Measurements from ENCODE around the gene GATA5. TPM values are rescaled to one million over a fixed set of nuclear protein-coding genes. Genes with fewer than 3 reads are reported as not detected.

Gene GATA5
- total RNA-seq, 1 donor from 2014 or later: not detected

DNA sequence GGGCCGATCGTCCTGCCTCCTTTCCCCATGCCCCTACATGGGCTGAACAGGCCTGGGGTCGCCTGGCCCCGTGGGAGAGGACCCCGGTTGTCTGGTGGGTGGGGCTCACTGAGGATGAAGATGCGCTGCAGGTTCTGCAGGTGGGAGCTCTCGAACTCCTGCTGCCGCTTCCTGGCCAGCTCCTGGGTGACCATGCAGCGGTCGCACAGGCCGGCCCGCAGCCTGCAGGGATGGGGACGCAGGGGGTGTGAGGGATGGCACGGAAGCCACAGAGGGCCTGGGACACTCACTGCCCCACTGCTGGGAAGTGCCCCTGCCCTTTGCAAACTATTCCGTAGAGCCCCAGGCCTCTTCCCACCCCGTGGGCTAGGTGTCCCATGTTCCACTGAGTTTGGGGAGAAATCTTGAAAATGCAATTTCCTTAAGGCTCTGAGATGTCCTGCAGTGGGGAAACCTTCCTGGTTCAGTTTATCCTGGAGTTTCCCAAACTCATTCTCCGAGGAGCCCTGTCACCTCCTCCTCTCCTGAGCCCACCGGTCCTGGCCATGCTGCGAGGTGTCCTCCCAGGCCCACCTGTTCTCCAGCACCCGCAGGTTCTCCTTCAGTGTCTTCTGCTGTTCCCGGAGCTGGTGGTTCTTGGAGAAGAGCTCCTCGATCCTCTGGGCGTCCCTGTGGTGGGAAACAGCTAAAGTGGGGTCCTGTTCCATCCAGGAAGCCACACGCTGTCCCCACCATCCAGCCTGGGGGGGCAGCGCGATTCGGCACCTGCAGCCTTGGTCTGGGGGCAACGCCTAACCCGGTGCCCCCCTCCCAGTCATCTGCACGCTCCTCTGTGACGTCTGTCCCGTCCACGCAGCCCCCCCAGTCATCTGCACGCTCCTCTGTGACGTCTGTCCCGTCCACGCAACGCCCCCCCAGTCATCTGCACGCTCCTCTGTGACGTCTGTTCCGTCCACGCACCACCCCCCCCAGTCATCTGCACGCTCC lies 58.9 kb downstream of the GATA5 start:
- Histone ChIP-seq H3K36me3 (no peaks in the 10 kb centered on the region), H3K4me3 (no peak overlapping the region), H3K4me1 (no peaks in the 10 kb centered on the region), H3K9me3 (no peaks in the 10 kb centered on the region), H3K27me3 (no peaks in the 10 kb centered on the region), H3K27ac (no peak overlapping the region)
- TF ChIP-seq, protein P1, sequence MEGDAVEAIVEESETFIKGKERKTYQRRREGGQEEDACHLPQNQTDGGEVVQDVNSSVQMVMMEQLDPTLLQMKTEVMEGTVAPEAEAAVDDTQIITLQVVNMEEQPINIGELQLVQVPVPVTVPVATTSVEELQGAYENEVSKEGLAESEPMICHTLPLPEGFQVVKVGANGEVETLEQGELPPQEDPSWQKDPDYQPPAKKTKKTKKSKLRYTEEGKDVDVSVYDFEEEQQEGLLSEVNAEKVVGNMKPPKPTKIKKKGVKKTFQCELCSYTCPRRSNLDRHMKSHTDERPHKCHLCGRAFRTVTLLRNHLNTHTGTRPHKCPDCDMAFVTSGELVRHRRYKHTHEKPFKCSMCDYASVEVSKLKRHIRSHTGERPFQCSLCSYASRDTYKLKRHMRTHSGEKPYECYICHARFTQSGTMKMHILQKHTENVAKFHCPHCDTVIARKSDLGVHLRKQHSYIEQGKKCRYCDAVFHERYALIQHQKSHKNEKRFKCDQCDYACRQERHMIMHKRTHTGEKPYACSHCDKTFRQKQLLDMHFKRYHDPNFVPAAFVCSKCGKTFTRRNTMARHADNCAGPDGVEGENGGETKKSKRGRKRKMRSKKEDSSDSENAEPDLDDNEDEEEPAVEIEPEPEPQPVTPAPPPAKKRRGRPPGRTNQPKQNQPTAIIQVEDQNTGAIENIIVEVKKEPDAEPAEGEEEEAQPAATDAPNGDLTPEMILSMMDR (IDR thresholded peaks at IDR 0.05): no peak
- intact Hi-C loops (cut with DNase I): no loop called here
- no peak for DNase-seq (ENCODE audit: low spot score in 2 of 2)

DNA sequence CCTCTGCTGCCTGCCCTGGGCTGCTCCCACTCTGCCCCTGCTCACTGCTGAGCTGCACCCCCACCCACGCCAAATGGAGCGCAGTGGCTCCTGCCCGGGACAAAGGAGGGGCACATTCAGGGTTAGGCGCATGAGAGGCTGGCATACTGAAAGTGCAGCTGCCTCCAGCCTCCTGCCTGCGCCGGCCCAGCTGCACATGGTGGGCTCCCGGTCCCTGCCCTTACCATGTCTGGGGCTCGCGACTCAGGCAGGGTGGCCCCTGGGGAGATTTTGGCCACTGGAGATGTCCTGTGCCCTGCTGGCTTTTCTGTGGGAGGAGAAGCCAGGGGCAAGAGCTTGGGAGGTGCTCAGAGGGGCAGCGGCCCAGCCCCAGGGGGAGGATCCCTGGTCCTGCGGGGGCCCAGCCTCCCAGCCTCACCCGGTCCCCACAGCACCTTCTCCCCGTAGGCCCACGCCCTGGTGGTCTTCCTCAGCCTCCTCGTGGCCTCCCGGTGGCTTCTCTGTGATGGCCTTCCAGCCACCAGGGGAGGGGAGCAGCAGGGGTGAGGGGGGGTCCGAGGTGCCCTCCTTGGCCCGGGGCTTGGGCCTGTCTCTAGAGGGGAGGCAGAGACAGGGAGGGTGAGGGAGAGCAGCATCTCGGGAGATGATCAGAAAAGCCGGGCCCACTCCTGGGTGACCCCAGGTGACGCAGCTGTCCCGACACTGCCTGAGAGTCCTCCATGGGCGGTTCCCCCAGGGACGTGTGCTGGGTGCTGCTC lies 60.3 kb downstream of the GATA5 start:
- intact Hi-C loops (cut with DNase I): no loop called here

DNA sequence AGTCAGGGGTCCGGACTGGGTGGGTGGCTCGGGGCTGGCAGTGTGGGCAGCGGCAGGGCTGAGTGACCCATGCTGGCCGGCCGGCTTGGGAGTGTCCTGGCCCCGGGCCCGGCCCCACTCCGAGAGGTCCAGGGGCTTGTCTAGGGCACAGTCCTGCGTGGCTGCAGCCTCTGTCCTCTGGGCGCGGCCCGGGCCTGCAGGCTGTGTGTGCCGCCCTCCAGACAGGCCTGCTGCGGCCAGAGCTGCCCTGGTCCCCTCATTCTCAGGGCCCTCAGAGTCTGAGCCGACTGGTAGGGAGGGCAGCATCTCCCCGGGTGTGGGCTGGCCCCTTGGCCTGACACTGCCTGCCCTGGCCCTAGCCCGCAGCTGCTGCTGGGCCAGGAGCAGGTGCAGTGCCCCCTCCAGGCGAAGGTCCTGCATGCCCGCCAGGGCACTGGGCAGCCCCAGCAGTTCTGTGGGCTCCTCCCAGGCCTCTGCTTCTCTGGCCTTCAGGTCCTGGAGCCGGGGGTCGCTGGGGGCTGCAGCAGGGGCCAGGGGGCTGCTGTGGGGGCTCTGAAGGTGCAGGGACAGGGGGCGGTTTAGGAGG lies 61.8 kb downstream of the GATA5 start:
- intact Hi-C loops (cut with DNase I): no loop called here
- no peaks in the 10 kb centered on the region for H3K27me3 ChIP-seq
- H3K9me3 ChIP-seq: no peaks in the 10 kb centered on the region
- H3K27ac ChIP-seq: no peak overlapping the region
- H3K36me3 ChIP-seq: no peaks in the 10 kb centered on the region
- DNase-seq (ENCODE audit: low spot score in 2 of 2): no peak
- peaks cover 0 to 4% of the 10 kb centered on the region in 2 donors for H3K4me1 ChIP-seq
- H3K4me3 ChIP-seq: no peak overlapping the region
- TF ChIP-seq, protein P1 (IDR thresholded peaks at IDR 0.05): no peak

More for the DNA sequence above, 60.3 kb downstream of the GATA5 start:
- no peak overlapping the region for H3K27ac ChIP-seq
- TF ChIP-seq, protein P1 (IDR thresholded peaks at IDR 0.05): no peak
- no peak overlapping the region for H3K4me3 ChIP-seq
- H3K27me3 ChIP-seq: no peaks in the 10 kb centered on the region
- no peaks in the 10 kb centered on the region for H3K9me3 ChIP-seq
- H3K4me1 ChIP-seq: no peaks in the 10 kb centered on the region
- no peaks in the 10 kb centered on the region for H3K36me3 ChIP-seq
- DNase-seq (ENCODE audit: low spot score in 2 of 2): no peak

Other genes starting within 250 kb of the GATA5 start
- 25.0 TPM for gene OSBPL2, start 237.5 kb downstream of the GATA5 start, total RNA-seq
- gene ADRM1, start 173.0 kb downstream of the GATA5 start, total RNA-seq: 236 TPM
- 469 TPM for gene LAMA5, start 108.7 kb downstream of the GATA5 start, total RNA-seq
- 1,828 TPM for gene RPS21, start 88.9 kb downstream of the GATA5 start, total RNA-seq
- gene CABLES2, start 68.7 kb downstream of the GATA5 start, total RNA-seq: 0.43 TPM
- not detected for gene RBBP8NL, start 48.5 kb downstream of the GATA5 start, total RNA-seq
- gene SLCO4A1, start 166.5 kb upstream of the GATA5 start, total RNA-seq: 160 TPM
- gene NTSR1, start 232.8 kb upstream of the GATA5 start, total RNA-seq: not detected

Measured in ascending aorta (tissue), 2 donors.